ENCODE data around the gene KPNA6. TPM values are rescaled to one million over a fixed set of nuclear protein-coding genes. Genes with fewer than 3 reads are reported as not detected.
"Not testable (repeated sequence)": the region's sequence is repeated elsewhere in the genome, so short reads cannot be mapped to it uniquely, and the experiment has no call there.

The KPNA6 gene
- polyA plus RNA-seq, 1 donor from 2014 or later, result 17.3 TPM

GRCh38 chr1:32159189-32159588 is 51.3 kb downstream of the KPNA6 start:
- Histone ChIP-seq H3K27me3 (ENCODE audit: insufficient read depth, low read depth, low read length) (no peaks in the 10 kb centered on the region), H3K9ac (ENCODE audit: low read length) (no peak overlapping the region), H3K4me2 (ENCODE audit: low read length) (no peak overlapping the region), H3F3A (ENCODE audit: insufficient read depth, low read length, poor library complexity, severe bottlenecking) (no peaks in the 10 kb centered on the region), H3K36me3 (ENCODE audit: insufficient read depth, low read length) (peaks cover 3% of the 10 kb centered on the region), H3K9me3 (ENCODE audit: low read length) (no peaks in the 10 kb centered on the region), H3K4me3 (ENCODE audit: low read length) (no peak overlapping the region), H3K79me2 (replicated peaks; ENCODE audit: insufficient read depth, low read length) (no peaks in the 10 kb centered on the region), H3K9me2 (ENCODE audit: insufficient read depth, low read length) (no peaks in the 10 kb centered on the region), H2AFZ (ENCODE audit: low read depth, low read length) (no peak overlapping the region), H3K27ac (ENCODE audit: low read length) (no peak overlapping the region), H4K20me1 (ENCODE audit: insufficient read depth) (no peaks in the 10 kb centered on the region)
- TF ChIP-seq RAD21 (conservative IDR thresholded peaks at IDR 0.05) (no peak), CTCF (IDR thresholded peaks at IDR 0.05; ENCODE audit: poor library complexity, severe bottlenecking) (no peak), EZH2 (IDR thresholded peaks at IDR 0.05; ENCODE audit: borderline replicate concordance, insufficient read depth, low read length, poor library complexity, severe bottlenecking) (no peak), POLR2AphosphoS5 (IDR thresholded peaks at IDR 0.05) (no peak), REST (IDR thresholded peaks at IDR 0.05; ENCODE audit: borderline replicate concordance) (no peak), MXI1 (conservative IDR thresholded peaks at IDR 0.05; ENCODE audit: poor library complexity, severe bottlenecking) (no peak), EP300 (conservative IDR thresholded peaks at IDR 0.05; ENCODE audit: poor library complexity, severe bottlenecking) (no peak), TAF1 (IDR thresholded peaks at IDR 0.05; ENCODE audit: low read depth) (no peak), SMC3 (conservative IDR thresholded peaks at IDR 0.05; ENCODE audit: poor library complexity) (no peak)

GRCh38 chr1:32163405-32163804 is 55.5 kb downstream of the KPNA6 start:
- H3K4me3 ChIP-seq (ENCODE audit: low read length), result no peak overlapping the region
- H3K9ac ChIP-seq (ENCODE audit: low read length), result no peak overlapping the region
- H3K27ac ChIP-seq (ENCODE audit: low read length), result no peak overlapping the region
- H4K20me1 ChIP-seq (ENCODE audit: insufficient read depth), result no peaks in the 10 kb centered on the region
- TF ChIP-seq RAD21 (conservative IDR thresholded peaks at IDR 0.05), result no peak
- no peak for TF ChIP-seq POLR2AphosphoS5 (IDR thresholded peaks at IDR 0.05)
- TF ChIP-seq MXI1 (conservative IDR thresholded peaks at IDR 0.05; ENCODE audit: poor library complexity, severe bottlenecking), result no peak
- TF ChIP-seq SMC3 (conservative IDR thresholded peaks at IDR 0.05; ENCODE audit: poor library complexity), result no peak
- TF ChIP-seq EZH2 (IDR thresholded peaks at IDR 0.05; ENCODE audit: borderline replicate concordance, insufficient read depth, low read length, poor library complexity, severe bottlenecking), result no peak
- no peaks in the 10 kb centered on the region for H3K27me3 ChIP-seq (ENCODE audit: insufficient read depth, low read depth, low read length)
- H3K36me3 ChIP-seq (ENCODE audit: insufficient read depth, low read length), result no peaks in the 10 kb centered on the region
- no peaks in the 10 kb centered on the region for H3K9me2 ChIP-seq (ENCODE audit: insufficient read depth, low read length)
- H2AFZ ChIP-seq (ENCODE audit: low read depth, low read length), result no peak overlapping the region
- no peaks in the 10 kb centered on the region for H3K79me2 ChIP-seq (replicated peaks; ENCODE audit: insufficient read depth, low read length)
- no peaks in the 10 kb centered on the region for H3F3A ChIP-seq (ENCODE audit: insufficient read depth, low read length, poor library complexity, severe bottlenecking)
- H3K4me2 ChIP-seq (ENCODE audit: low read length), result no peak overlapping the region
- H3K9me3 ChIP-seq (ENCODE audit: low read length), result no peaks in the 10 kb centered on the region

- H3K36me3 ChIP-seq (ENCODE audit: insufficient read depth, low read length); H3K4me2 ChIP-seq (ENCODE audit: low read length); H3K27ac ChIP-seq (ENCODE audit: low read length); H3K79me2 ChIP-seq (replicated peaks; ENCODE audit: insufficient read depth, low read length); H3K27me3 ChIP-seq (ENCODE audit: insufficient read depth, low read depth, low read length); H3F3A ChIP-seq (ENCODE audit: insufficient read depth, low read length, poor library complexity, severe bottlenecking); H4K20me1 ChIP-seq (ENCODE audit: insufficient read depth); H3K4me3 ChIP-seq (ENCODE audit: low read length); H2AFZ ChIP-seq (ENCODE audit: low read depth, low read length); H3K9me2 ChIP-seq (ENCODE audit: insufficient read depth, low read length); H3K9ac ChIP-seq (ENCODE audit: low read length); H3K9me3 ChIP-seq (ENCODE audit: low read length): not testable (repeated sequence)
Measured at GRCh38 chr1:32165633-32166032, 57.8 kb downstream of the KPNA6 start.

Measured in neural cell (in vitro differentiated cells).